ENCODE data around the gene HSF4.

- TF ChIP-seq E2F6 (IDR thresholded peaks at IDR 0.05; ENCODE audit: borderline replicate concordance, low read depth), result no peak
- no peak for TF ChIP-seq ZFP36 (IDR thresholded peaks at IDR 0.05; ENCODE audit: borderline replicate concordance, partially characterized antibody)
- TF ChIP-seq CBX2 (IDR thresholded peaks at IDR 0.05; ENCODE audit: borderline replicate concordance, low read depth), result no peak
- no peak for TF ChIP-seq EP300 (IDR thresholded peaks at IDR 0.05)
- TF ChIP-seq JUNB (IDR thresholded peaks at IDR 0.05), result no peak
- TF ChIP-seq POLR2A (IDR thresholded peaks at IDR 0.05; ENCODE audit: low read length), result no peak
- no peak for TF ChIP-seq JUN (IDR thresholded peaks at IDR 0.05)
- no peak for TF ChIP-seq CTCF (IDR thresholded peaks at IDR 0.05)
- no peak for TF ChIP-seq ESRRA (IDR thresholded peaks at IDR 0.05; ENCODE audit: borderline replicate concordance, low read length)
- TF ChIP-seq RCOR1 (IDR thresholded peaks at IDR 0.05; ENCODE audit: low read depth, low read length), result no peak
- no peak for TF ChIP-seq NR3C1 (IDR thresholded peaks at IDR 0.05)
- no peak for TF ChIP-seq RFX5 (IDR thresholded peaks at IDR 0.05)
- no peak for TF ChIP-seq RAD21 (conservative IDR thresholded peaks at IDR 0.05 in 1 of 2, IDR thresholded peaks at IDR 0.05 in 1 of 2)
Measured at GRCh38 chr16:67181346-67181745, 16.8 kb downstream of the HSF4 start.
